IMR-90 (cell line): ENCODE measurements around the gene CDH9. TPM values are rescaled to one million over a fixed set of nuclear protein-coding genes. Genes with fewer than 3 reads are reported as not detected.

Source experiments
- ATAC-seq: fragments of 200-7000 bp; cut with Tn5 transposase; 2 replicates; pipeline ENCODE4 v1.9.1; 2020; ENCODE audit warnings: low read depth, mild to moderate bottlenecking, moderate library complexity
- BruUV-seq: library from RNA; stranded (reverse); fragments of 400-500 nt; replicated peaks from 2 replicates; lab custom pipeline; 2021; lab: Mats Ljungman, UMichigan
- CTCF ChIA-PET: fragments of 300-600 bp; formaldehyde crosslinking; extraction: SDS; loops from one replicate; lab custom pipeline; 2021; ENCODE audit warnings: antibody characterized with exemption; lab: Yijun Ruan, JAX
- POLR2A ChIA-PET: fragments of 300-600 bp; sonication (Branson Sonifier 250); formaldehyde crosslinking; loops from one replicate; lab custom pipeline; 2022; ENCODE audit warnings: antibody characterized with exemption; ENCODE audit not compliant: unreplicated experiment; lab: Charles Lee
- DNase-seq: peaks from one replicate; pipeline ENCODE4 v3.0.0; 2013
- H2AFZ ChIP-seq: replicated peaks from 2 replicates; pipeline ENCODE3; 2013; ENCODE audit warnings: low read length, mild to moderate bottlenecking; ENCODE audit not compliant: poor library complexity
- H2AK5ac ChIP-seq: 2 replicates; pipeline ENCODE4 v1.6.1; 2013; ENCODE audit warnings: low read depth, low read length, inconsistent platforms
- H2AK9ac ChIP-seq: replicated peaks from 2 replicates; pipeline ENCODE3; 2013; ENCODE audit warnings: mild to moderate bottlenecking, low read depth, low read length, moderate library complexity; ENCODE audit not compliant: poor library complexity
- H2BK120ac ChIP-seq: 2 replicates; pipeline ENCODE4 v1.6.1; 2013; ENCODE audit warnings: low read depth, low read length, inconsistent platforms
- H2BK15ac ChIP-seq: 3 replicates; pipeline ENCODE4 v1.6.1; 2013; ENCODE audit warnings: low read depth, low read length, inconsistent platforms
- H2BK20ac ChIP-seq: 2 replicates; pipeline ENCODE4 v1.6.1; 2013; ENCODE audit warnings: low read depth, mild to moderate bottlenecking, inconsistent platforms, low read length, moderate library complexity
- H2BK5ac ChIP-seq: 2 replicates; pipeline ENCODE4 v1.6.1; 2013; ENCODE audit warnings: mild to moderate bottlenecking, low read depth, low read length, inconsistent platforms; ENCODE audit not compliant: poor library complexity, severe bottlenecking
- H3K14ac ChIP-seq: replicated peaks from 2 replicates; pipeline ENCODE4 v1.6.1; 2013; ENCODE audit warnings: low read depth, low read length, inconsistent platforms
- H3K18ac ChIP-seq: 2 replicates; pipeline ENCODE4 v1.6.1; 2013; ENCODE audit warnings: low read depth, low read length, control low read depth
- H3K23ac ChIP-seq: 2 replicates; pipeline ENCODE4 v1.6.1; 2013; ENCODE audit warnings: low read depth, low read length, inconsistent platforms
- H3K27ac ChIP-seq: 2 replicates; pipeline ENCODE4 v1.5.1; 2013; ENCODE audit warnings: mild to moderate bottlenecking, control low read depth, low read length; ENCODE audit not compliant: insufficient read depth
- H3K27me3 ChIP-seq: 2 replicates; pipeline ENCODE4 v1.6.1; 2013; ENCODE audit warnings: low read length; ENCODE audit not compliant: control insufficient read depth, insufficient read depth
- H3K36me3 ChIP-seq: 2 replicates; pipeline ENCODE4 v1.6.1; 2013; ENCODE audit warnings: low read length, mixed read lengths; ENCODE audit not compliant: control insufficient read depth, insufficient read depth
- H3K4ac ChIP-seq: 2 replicates; pipeline ENCODE4 v1.6.1; 2013; ENCODE audit warnings: low read depth, low read length, inconsistent platforms
- H3K4me1 ChIP-seq: 2 replicates; pipeline ENCODE4 v1.6.1; 2013; ENCODE audit warnings: low read length, mixed read lengths; ENCODE audit not compliant: control insufficient read depth, insufficient read depth
- H3K4me2 ChIP-seq: 2 replicates; pipeline ENCODE4 v1.6.1; 2013; ENCODE audit warnings: low read depth, mild to moderate bottlenecking, control low read depth, low read length, moderate library complexity
- H3K4me3 ChIP-seq: 2 replicates; pipeline ENCODE4 v1.5.1; 2013; ENCODE audit warnings: low read depth, mild to moderate bottlenecking, control low read depth, low read length, moderate library complexity; ENCODE audit not compliant: insufficient read depth
- H3K56ac ChIP-seq: 2 replicates; pipeline ENCODE4 v1.6.1; 2013; ENCODE audit warnings: low read length, inconsistent platforms; ENCODE audit not compliant: insufficient read depth; ENCODE audit errors: extremely low read depth
- H3K79me1 ChIP-seq, 2 experiments: 2 replicates each; pipeline ENCODE4 v1.6.1; 2013; ENCODE audit warnings: low read length in 2 of 2, inconsistent platforms in 1 of 2, low read depth in 1 of 2
- H3K9ac ChIP-seq: 2 replicates; pipeline ENCODE4 v1.6.1; 2013; ENCODE audit warnings: low read depth, low read length, control low read depth
- H3K9me1 ChIP-seq: 2 replicates; pipeline ENCODE4 v1.6.1; 2013; ENCODE audit warnings: low read length, inconsistent platforms; ENCODE audit not compliant: insufficient read depth
- H3K9me3 ChIP-seq: 2 replicates; pipeline ENCODE4 v1.6.1; 2013; ENCODE audit warnings: low read length; ENCODE audit not compliant: control insufficient read depth, insufficient read depth
- H4K20me1 ChIP-seq: 2 replicates; pipeline ENCODE4 v1.6.1; 2013; ENCODE audit warnings: low read length, inconsistent platforms; ENCODE audit not compliant: insufficient read depth
- H4K5ac ChIP-seq: 2 replicates; pipeline ENCODE4 v1.6.1; 2013; ENCODE audit warnings: mild to moderate bottlenecking, low read depth, low read length, control low read depth
- H4K8ac ChIP-seq, 2 experiments: 2 replicates each; pipeline ENCODE4 v1.6.1; 2013; ENCODE audit warnings: low read depth in 2 of 2, low read length in 2 of 2, control low read depth in 1 of 2, inconsistent platforms in 1 of 2
- H4K91ac ChIP-seq: 2 replicates; pipeline ENCODE4 v1.6.1; 2013; ENCODE audit warnings: low read depth, low read length, inconsistent platforms; ENCODE audit not compliant: insufficient read depth
- POLR2A ChIP-seq: IDR thresholded peaks from 2 replicates; pipeline ENCODE4 v1.6.1; 2012; ENCODE audit warnings: mild to moderate bottlenecking, low read depth, low read length
- SMC3 ChIP-seq: fragments of 150-350 bp; IDR thresholded peaks from 2 replicates; pipeline ENCODE4 v1.6.1; 2016; ENCODE audit warnings: low read depth, mild to moderate bottlenecking, antibody characterized with exemption, low read length, moderate library complexity
- dilution Hi-C: fragments of 300-500 bp; cut with HindIII; formaldehyde crosslinking; loops from one replicate; pipeline ENCODE4 v1.14.3; 2018; ENCODE audit warnings: low sequenced_read_pairs; ENCODE audit not compliant: unreplicated experiment
- in situ Hi-C: fragments of 300-500 bp; cut with MboI; formaldehyde crosslinking; loops from 3 replicates; pipeline ENCODE4 v1.14.3; 2019; ENCODE audit warnings: low sequenced_read_pairs, inconsistent platforms, mixed read lengths
- intact Hi-C: fragments of 100-400 bp; cut with micrococcal nuclease; formaldehyde crosslinking; loops from 2 replicates; pipeline ENCODE4 v1.10.0; 2022
- polyA plus RNA-seq, 3 experiments: library from polyadenylated mRNA; depleted of rRNA; stranded (reverse); fragments of >200 nt; gene quantifications; 2 replicates each; pipeline ENCODE4 v1.2.3, GENCODE V29; 2012; ENCODE audit warnings: low replicate concordance in 1 of 3
- total RNA-seq: library from RNA; depleted of rRNA; stranded (reverse); fragments of >200 nt; gene quantifications from 2 replicates; pipeline ENCODE4 v1.2.3, GENCODE V29; 2012

Gene CDH9
- total and polyA plus RNA-seq, 2 of the 4 experiments (the other 2 are of a cell fraction), result not detected

DNA sequence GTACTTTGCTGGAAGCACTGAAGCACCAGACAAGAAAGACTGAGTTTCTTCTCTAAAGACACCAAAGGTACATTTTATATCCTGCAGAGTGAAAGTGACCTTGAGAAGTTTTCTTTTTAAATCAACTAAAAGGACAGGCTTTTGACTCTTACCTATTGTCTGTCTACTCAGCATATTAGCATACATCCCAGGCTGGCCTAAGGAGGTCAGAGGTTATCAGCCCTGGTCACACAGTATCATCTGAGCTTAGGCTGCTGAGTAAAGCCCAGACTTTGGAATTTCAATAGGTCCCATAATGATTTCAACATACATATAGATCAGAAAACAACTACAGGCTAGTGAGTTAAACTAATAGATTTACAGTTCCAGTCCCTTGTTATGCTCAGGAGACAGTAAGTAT, 10.1 kb upstream of the CDH9 start:
- Histone ChIP-seq H3K9me3 (no peaks in the 10 kb centered on the region), H2BK5ac (no peak overlapping the region), H2BK120ac (no peak overlapping the region), H3K27me3 (no peaks in the 10 kb centered on the region), H3K9me1 (no peaks in the 10 kb centered on the region), H3K36me3 (no peaks in the 10 kb centered on the region), H3K4ac (no peak overlapping the region), H2AK5ac (no peak overlapping the region), H4K91ac (no peak overlapping the region), H3K56ac (no peak overlapping the region), H3K18ac (no peak overlapping the region), H4K20me1 (no peaks in the 10 kb centered on the region), H2AK9ac (no peak overlapping the region), H3K4me2 (no peak overlapping the region), H3K4me3 (no peak overlapping the region), H2BK15ac (no peak overlapping the region), H3K4me1 (no peaks in the 10 kb centered on the region), H3K9ac (no peak overlapping the region), H3K14ac (no peak overlapping the region), H2BK20ac (no peak overlapping the region), H4K5ac (no peak overlapping the region), H3K27ac (no peak overlapping the region), H3K23ac (no peak overlapping the region), H3K79me1 (no peaks in the 10 kb centered on the region), H2AFZ (no peak overlapping the region), H4K8ac (no peak overlapping the region)
- POLR2A ChIA-PET, result no interaction called here
- DNase-seq (no peak), ATAC-seq (no peak)
- CTCF ChIA-PET, result no interaction called here
- in situ Hi-C loops, result no loop called here
- intact Hi-C loops, result no loop called here
- no TSS peak for BruUV-seq
- dilution Hi-C loops, result no loop called here
- TF ChIP-seq SMC3 (no peak), POLR2A (no peak)
